ENCODE measurements around the gene PIK3R3. TPM values are rescaled to one million over a fixed set of nuclear protein-coding genes. Genes with fewer than 3 reads are reported as not detected.

PIK3R3 gene
- total and polyA plus RNA-seq, 2 donors (not counting 3 experiments of a cell fraction or from before 2014, with no cell fraction given), result 7.5 to 14.3 TPM

- H3K4me1 ChIP-seq (ENCODE audit: control insufficient read depth, extremely low read depth, insufficient read depth, low read length), result no peaks in the 10 kb centered on the region
- no peak for TF ChIP-seq MYC (IDR thresholded peaks at IDR 0.05; ENCODE audit: low read depth, low read length)
- TF ChIP-seq POLR2AphosphoS5 (IDR thresholded peaks at IDR 0.05; ENCODE audit: insufficient read depth, low read depth, low read length), result no peak
- no peak for TF ChIP-seq FOS (IDR thresholded peaks at IDR 0.05; ENCODE audit: borderline replicate concordance, insufficient read depth, low read length)
- no peak for TF ChIP-seq GATA2 (IDR thresholded peaks at IDR 0.05; ENCODE audit: insufficient read depth, insufficient read length, low read depth, low read length)
- no peaks in the 10 kb centered on the region for H3K9me3 ChIP-seq (replicated peaks; ENCODE audit: control insufficient read depth, insufficient read depth, low read length)
- no peak overlapping the region for H3K4me2 ChIP-seq (ENCODE audit: insufficient read depth, low read length)
- no peaks in the 10 kb centered on the region for H4K20me1 ChIP-seq (replicated peaks; ENCODE audit: control insufficient read depth, extremely low read depth, insufficient read depth, low read length)
- H3K27me3 ChIP-seq (ENCODE audit: control insufficient read depth in 2 of 2, insufficient read depth in 2 of 2, low read length in 2 of 2), result no peaks in the 10 kb centered on the region
- no peak overlapping the region for H2AFZ ChIP-seq (ENCODE audit: low read depth, low read length)
- H3K36me3 ChIP-seq (ENCODE audit: control insufficient read depth in 2 of 2, extremely low read depth in 1 of 2, insufficient read depth in 2 of 2, low read length in 2 of 2), result no peaks in the 10 kb centered on the region
- POLR2A ChIA-PET, result interaction anchor here (0.6 to 0.8 kb wide), 2 partner anchors 18 to 568 kb away, joined by 3 read pairs; partner anchors contain the start of gene PIK3R3
- no peak overlapping the region for H3K9ac ChIP-seq (replicated peaks; ENCODE audit: extremely low read depth, insufficient read depth, low read length)
- DNase-seq (ENCODE audit: low read depth, low spot score) (no peak), FAIRE-seq (no peak)
- no peak overlapping the region for H3K4me3 ChIP-seq (replicated peaks in 1 of 3; ENCODE audit: insufficient read depth in 1 of 3, low read depth in 1 of 3, low read length in 3 of 3)
- no peaks in the 10 kb centered on the region for H3K79me2 ChIP-seq (ENCODE audit: control insufficient read depth, insufficient read depth, low read length)
- no peaks in the 10 kb centered on the region for H3K9me1 ChIP-seq (replicated peaks; ENCODE audit: control insufficient read depth, extremely low read depth, insufficient read depth, low read length)
- intact Hi-C loops (cut with micrococcal nuclease) (no loop called here), dilution Hi-C loops (cut with MboI; ENCODE audit: extremely low pct_ligation_motif_present, low sequenced_read_pairs) (no loop called here)
- CTCF ChIA-PET, result no interaction called here
- no peak overlapping the region for H3K27ac ChIP-seq (ENCODE audit: insufficient read depth, low read depth, low read length)
- no TSS peak for BruUV-seq (replicated peaks)
Observed at GRCh38 chr1:46114925-46115603, 17.4 kb downstream of the PIK3R3 start.

- no peaks in the 10 kb centered on the region for H3K9me1 ChIP-seq (replicated peaks; ENCODE audit: control insufficient read depth, extremely low read depth, insufficient read depth, low read length)
- no peaks in the 10 kb centered on the region for H3K4me1 ChIP-seq (ENCODE audit: control insufficient read depth, extremely low read depth, insufficient read depth, low read length)
- no peak overlapping the region for H3K27ac ChIP-seq (ENCODE audit: insufficient read depth, low read depth, low read length)
- intact Hi-C loops (cut with micrococcal nuclease) (no loop called here), dilution Hi-C loops (cut with MboI; ENCODE audit: extremely low pct_ligation_motif_present, low sequenced_read_pairs) (no loop called here)
- H3K9me3 ChIP-seq (replicated peaks; ENCODE audit: control insufficient read depth, insufficient read depth, low read length), result no peaks in the 10 kb centered on the region
- H3K79me2 ChIP-seq (ENCODE audit: control insufficient read depth, insufficient read depth, low read length), result no peaks in the 10 kb centered on the region
- POLR2A ChIA-PET, result no interaction called here
- no peak overlapping the region for H3K4me3 ChIP-seq (replicated peaks in 1 of 3; ENCODE audit: insufficient read depth in 1 of 3, low read depth in 1 of 3, low read length in 3 of 3)
- no peak overlapping the region for H3K4me2 ChIP-seq (ENCODE audit: insufficient read depth, low read length)
- H3K9ac ChIP-seq (replicated peaks; ENCODE audit: extremely low read depth, insufficient read depth, low read length), result no peak overlapping the region
- FAIRE-seq (no peak), DNase-seq (ENCODE audit: low read depth, low spot score) (no peak)
- H4K20me1 ChIP-seq (replicated peaks; ENCODE audit: control insufficient read depth, extremely low read depth, insufficient read depth, low read length), result no peaks in the 10 kb centered on the region
- H2AFZ ChIP-seq (ENCODE audit: low read depth, low read length), result no peak overlapping the region
- H3K27me3 ChIP-seq (ENCODE audit: control insufficient read depth in 2 of 2, insufficient read depth in 2 of 2, low read length in 2 of 2), result no peaks in the 10 kb centered on the region
- no peaks in the 10 kb centered on the region for H3K36me3 ChIP-seq (ENCODE audit: control insufficient read depth in 2 of 2, extremely low read depth in 1 of 2, insufficient read depth in 2 of 2, low read length in 2 of 2)
- TF ChIP-seq JUN (IDR thresholded peaks at IDR 0.05; ENCODE audit: borderline replicate concordance, insufficient read depth, insufficient read length, low read depth) (no peak), POLR2A (IDR thresholded peaks at IDR 0.05; ENCODE audit: low read depth, low read length) (no peak), CTCF (IDR thresholded peaks at IDR 0.05; ENCODE audit: extremely low read depth in 1 of 2, insufficient read depth in 1 of 2, low read depth in 1 of 2, low read length in 2 of 2) (no peak), EZH2 (IDR thresholded peaks at IDR 0.05; ENCODE audit: borderline replicate concordance, low read depth, low read length, severe bottlenecking) (no peak), MAX (IDR thresholded peaks at IDR 0.05; ENCODE audit: insufficient read depth, insufficient read length) (no peak), FOS (IDR thresholded peaks at IDR 0.05; ENCODE audit: borderline replicate concordance, insufficient read depth, low read length) (no peak), GATA2 (IDR thresholded peaks at IDR 0.05; ENCODE audit: insufficient read depth, insufficient read length, low read depth, low read length) (no peak), POLR2AphosphoS5 (IDR thresholded peaks at IDR 0.05; ENCODE audit: insufficient read depth, low read depth, low read length) (no peak), MYC (IDR thresholded peaks at IDR 0.05; ENCODE audit: low read depth, low read length) (no peak)
- CTCF ChIA-PET, result no interaction called here
- no TSS peak for BruUV-seq (replicated peaks)
Observed at GRCh38 chr1:46113948-46114347, 18.5 kb downstream of the PIK3R3 start.
